CD4-positive, alpha-beta T cell treated with Interleukin-4 for 4 hours (primary cell): ENCODE measurements around the gene APCDD1.

ENCODE experiments used
- DNase-seq: peaks from one replicate; pipeline ENCODE4 v3.0.0-alpha.2; 2020

Gene APCDD1

GRCh38 chr18:10432781-10433180 is 21.7 kb upstream of the APCDD1 start:
- no peak for DNase-seq

DNA sequence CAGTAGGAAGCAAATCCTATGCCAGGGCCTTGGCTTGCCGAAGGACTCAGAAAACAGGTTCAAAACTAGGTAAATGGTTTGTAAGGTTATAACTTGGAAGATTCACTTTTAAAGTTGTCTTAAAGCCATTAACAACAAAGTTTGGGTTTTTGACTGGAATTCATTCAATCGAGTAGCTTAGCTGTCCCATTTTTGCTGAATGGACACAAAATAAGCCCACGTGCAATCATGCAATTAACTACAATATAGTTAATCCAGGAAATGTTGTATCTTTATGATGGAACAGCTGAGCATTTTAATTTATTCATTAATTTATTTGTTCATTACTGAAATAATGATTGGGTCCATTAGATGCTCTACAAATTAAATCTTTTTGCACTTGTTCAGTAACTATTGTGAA is 18.3 kb upstream of the APCDD1 start:
- DNase-seq: no peak

DNA sequence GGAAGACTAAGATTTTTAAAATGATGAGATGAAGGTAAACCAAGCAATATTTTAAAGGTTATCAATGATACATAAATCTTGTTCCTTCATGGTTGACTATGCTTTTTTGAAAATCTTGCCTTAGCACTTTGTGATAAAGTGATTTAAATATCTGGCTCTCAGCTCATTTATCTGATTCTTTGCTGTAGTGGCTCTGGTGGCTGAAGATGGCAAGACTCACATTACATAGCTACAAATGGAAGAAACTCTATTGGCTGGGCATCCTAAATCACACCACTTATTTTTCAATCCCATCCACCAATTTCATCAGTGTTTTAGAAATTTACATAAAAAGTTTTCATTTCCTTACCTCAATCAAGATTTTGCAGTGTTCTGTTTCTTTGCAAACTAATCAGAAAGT is 16.6 kb upstream of the APCDD1 start:
- no peak for DNase-seq

DNA sequence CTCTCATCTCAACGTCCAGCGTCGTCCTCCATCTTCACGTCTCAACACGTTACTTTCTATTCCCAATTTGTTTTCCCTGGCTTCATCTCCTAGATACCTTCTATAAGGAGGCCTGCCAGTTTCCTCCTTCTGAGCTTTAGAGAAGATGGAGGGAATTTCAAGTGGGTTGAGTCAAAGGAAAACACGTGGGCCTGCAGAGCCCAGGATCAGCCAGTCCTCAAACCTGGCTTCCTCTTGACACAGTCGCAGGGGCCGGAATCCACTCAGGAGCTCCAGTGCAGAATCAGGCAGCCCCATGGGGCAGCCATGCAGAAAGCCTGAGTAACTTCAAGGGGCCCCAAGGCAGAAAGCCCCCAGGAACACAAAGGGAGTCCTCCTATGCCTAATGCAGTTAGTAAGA is 14.5 kb upstream of the APCDD1 start:
- no peak for DNase-seq

DNA sequence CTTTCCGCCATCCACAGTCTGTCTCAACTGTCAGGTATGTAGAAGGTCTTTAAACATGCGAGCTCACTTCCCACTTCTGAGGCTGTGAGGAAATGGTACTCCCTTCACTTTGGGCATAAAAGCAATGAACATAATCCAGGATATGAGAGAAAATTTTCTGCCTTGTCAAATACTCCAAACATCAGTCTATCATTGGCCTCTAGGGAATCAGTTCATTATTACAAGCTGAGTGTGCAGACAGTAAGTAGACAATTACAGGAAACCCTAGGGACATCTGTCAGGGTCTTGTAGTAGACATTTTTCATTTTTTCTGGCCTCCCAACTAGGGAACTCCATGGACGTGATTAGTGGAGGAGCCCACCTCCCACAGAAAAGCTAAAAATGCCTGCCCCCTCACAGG is 13.6 kb upstream of the APCDD1 start:
- DNase-seq: no peak

DNA sequence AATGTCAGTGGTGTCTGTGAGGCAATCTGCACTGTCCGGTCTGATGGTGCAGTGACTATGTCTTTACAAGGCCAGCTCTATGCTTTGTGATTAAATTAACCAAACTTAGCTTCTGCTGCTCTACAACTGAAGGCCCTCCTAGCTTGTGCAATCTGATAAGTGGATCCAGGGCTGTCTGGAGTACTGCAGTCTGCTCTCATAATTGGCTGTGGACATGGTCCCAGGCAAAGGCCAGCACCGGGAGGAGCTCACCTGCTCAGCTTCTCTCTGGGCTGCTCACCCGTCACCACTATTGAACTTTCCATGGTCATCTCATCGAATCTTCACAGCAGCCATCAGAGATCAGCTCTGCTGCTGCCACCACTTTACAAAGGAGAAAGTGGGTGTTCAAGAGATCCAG is 13.0 kb upstream of the APCDD1 start:
- no peak for DNase-seq

DNA sequence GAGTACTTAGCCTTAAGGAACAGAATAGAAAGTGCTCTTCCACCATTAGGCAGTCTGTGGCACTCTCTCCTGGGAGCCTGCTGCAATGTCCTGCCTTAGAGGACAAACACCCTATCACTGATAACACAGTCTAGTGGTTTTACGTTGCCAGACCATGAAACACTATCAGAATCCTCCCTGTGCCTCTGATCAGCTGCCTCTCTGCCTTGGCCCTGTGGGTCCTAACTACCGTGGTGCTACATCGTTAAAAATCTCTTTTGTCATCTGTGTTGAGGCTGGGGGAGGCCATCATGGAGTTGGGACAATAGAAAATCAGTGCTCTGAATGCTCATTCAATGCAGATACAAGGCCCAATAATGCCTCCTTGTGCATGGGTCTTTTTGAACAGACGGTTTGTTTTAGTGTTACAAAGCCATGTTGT is 11.9 kb upstream of the APCDD1 start:
- DNase-seq: no peak

DNA sequence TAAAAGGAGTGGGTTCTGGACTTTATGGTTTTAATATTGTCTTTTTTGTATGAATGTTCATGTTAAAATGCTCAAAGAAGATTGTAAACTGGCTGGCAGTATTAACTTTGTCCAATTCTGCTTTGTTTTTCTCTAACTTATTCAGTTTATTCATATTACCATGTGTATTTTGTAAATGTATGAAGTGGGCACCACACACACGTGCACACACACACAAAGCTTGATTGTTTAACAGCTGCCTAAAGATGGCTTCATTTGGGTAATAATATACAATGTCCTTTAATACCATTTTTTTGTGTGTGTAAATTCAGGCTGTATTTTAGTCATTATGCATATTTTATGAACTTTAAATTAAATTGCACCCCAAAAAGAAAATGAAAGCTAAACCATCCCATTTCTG is 11.4 kb upstream of the APCDD1 start:
- no peak for DNase-seq

DNA sequence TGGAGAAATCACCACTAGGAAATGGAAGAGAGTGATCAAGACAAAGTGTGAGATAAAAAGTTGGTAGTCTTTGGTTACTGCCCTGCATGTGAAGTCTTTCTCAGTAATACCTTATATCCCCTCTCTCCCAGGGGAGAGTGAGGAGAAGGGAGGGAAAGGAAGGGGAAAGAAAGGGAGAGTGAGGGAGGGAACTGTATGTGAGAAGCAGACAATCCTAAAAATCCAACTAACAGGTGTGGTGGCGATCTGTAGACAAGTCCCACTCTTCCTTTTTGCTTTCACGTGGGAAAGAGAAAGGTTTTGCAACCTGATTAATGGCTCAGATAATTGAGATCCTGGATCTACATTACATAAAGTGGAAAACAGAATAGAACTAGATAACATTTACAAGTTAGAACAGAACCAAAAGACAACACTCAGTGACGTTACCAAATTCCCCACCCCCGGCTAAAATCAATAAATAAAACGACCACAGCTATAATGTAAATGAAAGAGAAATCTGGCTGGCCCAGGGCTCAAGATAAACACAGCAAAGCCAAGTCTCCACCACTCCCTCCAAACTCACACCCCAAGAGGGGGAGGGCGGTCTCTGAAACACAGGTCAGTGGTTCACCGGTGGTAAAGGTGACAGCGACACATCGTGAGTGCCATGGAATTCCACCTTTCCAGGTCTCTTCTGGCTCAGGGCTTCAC is 10.0 kb upstream of the APCDD1 start:
- DNase-seq: no peak

DNA sequence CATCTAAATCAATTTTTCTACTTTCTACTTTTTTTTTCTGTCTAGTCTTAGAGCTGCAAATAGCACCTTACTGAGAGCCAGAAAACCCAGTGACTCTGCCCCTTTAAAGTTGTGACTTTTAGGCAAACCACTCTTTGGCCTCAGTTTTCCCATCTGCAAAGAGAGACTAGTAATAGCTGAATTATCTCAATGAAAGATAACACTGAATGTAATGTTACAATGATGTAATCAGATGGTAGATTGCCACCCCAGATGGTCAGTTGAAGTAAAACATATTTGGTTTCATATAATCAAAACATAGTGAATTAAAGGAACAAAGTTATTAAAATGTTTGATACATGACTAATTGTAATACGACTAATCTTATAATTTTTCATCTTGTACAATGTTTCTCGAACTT is 5.0 kb upstream of the APCDD1 start:
- no peak for DNase-seq

DNA sequence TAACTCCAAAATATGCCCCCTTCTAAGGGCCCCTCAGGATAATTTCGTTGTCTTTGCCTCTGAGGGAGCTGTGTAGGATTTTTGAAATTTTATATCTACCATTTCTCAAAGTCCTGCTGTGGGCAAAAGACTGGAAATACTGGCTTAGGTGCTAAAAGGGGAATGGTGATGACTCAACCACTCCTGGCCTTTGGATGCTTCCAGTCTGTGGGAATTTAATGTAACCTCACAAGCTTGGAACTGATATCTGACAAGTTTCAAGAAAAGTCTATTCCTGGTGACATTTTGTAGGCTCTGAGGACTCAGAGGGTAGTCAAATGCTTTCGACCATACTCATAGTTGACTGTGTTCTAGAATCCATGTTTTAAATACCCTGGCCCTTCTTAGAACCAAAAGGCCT is 3.4 kb upstream of the APCDD1 start:
- DNase-seq: no peak

DNA sequence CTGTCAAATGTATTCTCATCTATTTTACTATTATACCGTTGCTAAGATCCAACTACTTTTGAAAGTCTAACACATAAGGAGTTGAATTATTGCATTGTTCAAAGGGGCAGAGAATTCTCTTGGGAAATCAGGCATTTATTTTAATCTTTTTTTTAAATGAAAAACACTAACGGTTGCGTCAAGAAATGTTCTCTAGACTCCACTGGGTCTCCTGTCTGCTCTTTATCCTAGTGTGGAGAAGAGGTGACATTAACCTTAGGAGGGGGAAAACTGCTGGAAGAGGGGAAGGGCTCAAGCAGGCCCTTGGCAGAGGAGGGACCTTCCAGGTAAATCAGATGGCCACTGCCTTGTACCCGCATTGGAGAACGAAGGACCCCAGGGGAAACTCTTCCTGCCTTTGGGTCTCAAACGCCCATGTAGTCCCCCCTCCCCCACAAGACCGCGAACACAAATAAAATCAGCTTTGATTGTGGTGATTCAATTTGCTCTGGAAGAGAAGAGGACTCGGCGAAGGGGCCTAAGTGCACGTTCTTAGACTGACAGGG is 1.1 kb upstream of the APCDD1 start:
- DNase-seq: no peak

DNA sequence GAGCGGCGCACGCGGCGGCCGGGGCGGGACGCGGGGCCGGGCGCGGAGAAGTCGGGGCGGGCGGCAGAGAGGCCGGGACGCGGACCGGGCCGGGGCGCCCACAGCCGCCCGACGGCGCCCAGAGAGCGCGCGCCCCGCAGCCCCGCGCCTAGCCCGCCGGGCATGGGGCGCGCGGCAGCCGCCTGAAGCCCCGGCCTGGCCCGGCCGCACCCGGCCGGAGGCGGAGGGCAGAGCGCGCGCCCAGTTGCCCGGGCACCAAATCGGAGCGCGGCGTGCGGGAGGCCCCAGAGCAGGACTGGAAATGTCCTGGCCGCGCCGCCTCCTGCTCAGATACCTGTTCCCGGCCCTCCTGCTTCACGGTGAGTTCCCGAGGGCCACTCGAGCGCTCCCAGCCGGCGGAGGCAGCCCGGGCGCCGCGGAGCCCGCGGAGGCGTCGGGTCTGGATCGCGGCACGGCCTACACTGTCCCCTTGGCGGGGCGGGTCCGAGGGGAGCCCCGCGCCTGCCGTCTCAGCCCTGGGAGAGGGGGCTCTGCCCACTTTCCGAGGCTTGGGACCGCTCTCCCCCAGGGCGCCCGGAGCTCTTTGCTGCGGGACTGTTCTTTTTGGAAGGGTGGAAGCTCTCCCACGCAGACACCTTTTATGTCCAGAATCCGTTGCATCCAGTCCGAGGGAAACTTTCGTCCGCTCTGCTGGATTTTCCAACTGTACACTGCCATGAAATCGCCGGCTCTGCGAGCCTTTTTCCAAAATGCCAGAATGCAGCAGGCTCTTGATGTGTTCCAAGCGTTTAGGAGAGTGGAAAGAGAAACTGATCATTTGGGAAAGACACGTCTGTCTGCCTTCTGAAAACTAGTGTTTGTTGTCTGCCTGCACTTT is 484 bp downstream of the APCDD1 start:
- no peak for DNase-seq

DNA sequence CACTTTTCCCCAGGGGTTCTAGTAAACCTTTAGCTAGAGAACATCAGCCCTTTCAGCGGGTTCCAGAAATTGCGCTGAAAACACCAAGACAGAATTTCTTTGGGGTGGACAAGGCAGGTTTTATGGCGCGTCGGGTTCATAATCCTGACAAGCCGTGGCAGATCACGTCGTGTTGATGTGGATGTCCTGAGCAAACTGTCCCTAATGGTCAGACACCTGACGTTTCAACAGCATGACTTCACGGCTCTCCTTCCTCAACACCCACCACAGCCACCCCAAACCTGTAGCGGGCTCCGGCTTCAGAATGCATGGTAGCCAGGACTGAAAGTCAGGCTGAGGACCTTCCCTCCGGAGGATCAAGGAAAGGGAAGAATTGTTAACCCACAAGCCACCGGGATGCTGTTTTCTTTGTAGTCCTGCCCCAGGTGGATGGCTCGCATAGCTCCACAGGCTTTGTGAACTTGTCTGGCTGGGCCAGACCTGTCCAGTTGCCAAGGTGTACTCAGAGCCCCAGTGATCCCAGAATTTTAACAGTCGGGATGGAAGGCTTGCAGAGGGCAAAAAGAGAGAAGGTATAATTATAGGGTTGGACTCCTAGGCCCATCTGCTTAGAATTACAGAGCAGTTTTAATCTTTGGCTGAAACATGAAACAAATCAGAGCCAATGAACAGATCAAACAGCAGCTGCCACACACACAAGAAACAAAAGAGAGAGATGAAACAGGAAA is 1.5 kb downstream of the APCDD1 start:
- no peak for DNase-seq

GRCh38 chr18:10456718-10457117 is 2.3 kb downstream of the APCDD1 start:
- no peak for DNase-seq

DNA sequence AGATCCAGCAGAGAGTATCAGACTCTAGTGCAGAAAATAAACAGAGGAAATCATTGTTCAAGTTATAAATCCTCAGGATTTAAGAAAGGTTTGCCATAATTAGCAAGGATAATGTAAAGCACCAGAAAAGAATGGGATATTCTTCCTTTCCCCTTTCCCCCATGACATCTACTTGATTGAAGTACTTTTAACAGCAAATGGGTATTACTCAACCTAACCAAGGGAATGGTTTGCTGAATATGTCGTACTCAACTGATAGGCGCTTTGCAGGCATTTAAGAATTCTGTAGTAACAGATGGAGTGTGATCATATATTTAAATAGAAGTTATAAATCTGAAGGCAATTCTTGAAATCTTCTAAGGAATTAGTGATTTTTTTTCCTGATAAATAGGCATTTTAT is 2.7 kb downstream of the APCDD1 start:
- DNase-seq: no peak

DNA sequence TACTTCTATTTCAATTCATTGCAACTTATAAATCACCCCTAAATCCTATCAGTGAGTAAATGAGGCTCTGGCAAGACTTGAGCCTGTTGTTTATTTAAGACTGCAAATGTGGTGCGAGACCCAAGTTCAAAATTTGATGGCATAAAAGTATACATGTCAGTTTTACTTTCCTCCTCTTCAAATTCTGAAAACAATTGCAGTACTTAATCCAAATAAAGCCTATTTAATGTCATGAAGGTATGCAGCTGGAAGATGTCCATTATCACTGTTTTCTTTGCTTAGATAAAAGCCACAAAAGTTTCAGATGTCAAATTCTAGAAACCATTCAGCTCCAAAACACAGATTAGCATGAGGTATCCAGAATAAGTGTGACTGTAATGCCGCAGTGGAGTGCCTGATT is 3.3 kb downstream of the APCDD1 start:
- DNase-seq: no peak

DNA sequence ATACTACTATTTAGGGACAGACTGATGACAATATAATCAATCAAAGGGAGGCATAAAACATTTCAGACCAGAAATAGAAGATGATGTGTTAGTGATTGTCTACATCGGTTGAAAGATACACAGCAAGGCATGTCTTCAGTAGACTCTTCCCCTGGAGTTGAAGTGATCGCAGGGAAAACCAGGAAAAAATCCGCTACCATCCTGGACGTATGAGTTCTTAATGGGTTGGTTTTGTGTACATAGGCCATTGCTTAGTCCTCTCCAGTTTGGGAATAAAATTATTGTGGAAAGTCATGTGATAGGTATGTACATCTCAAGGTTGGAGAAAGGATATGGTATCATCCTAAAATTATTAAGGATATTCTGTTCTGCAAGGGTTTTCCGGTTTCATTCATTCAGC is 4.3 kb downstream of the APCDD1 start:
- DNase-seq: no peak

DNA sequence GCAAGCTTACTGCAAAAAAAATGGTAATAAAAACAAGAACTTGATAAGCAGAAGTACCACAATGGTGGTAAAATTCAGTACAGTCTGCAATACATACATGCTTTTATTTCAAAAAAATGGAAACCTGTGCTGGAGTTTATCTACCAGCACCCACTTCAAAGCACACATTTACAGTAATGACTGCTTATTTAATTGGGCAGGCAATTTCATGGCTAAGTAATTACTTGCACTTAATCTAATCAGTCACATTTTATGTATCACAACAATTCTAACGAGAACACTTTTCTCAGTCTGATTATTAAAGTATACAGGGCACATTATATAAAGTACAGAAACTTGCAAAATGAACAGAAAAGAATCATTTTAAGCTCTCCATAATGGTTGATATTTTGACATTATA is 5.2 kb downstream of the APCDD1 start:
- no peak for DNase-seq

DNA sequence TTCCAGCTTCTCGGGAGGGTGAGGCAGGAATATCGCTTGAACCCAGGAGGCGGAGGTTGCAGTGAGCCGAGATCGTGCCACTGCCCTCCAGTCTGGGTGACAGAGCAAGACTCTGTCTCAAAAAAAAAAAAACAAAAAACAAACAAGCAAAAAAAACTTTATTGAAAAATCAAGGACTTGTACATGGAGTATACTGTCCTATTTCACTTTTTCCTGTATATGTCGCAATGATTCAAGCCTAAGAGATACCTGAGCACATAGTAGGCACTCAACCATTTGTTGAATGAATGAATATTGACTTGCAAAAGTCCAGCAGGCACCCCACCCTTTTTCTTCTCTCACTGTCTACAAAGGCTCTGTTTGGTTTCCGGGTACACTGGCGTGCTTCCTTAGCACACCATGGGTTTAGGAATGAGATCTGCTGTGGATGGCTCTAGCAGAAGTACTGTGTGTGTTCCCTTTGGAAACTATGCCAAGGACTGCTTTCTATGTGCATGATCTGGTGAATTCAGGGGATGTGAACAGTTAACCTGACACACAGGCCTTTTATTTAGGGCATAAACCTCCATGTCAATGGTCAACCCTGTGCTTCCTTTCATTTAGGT is 6.1 kb downstream of the APCDD1 start:
- no peak for DNase-seq

DNA sequence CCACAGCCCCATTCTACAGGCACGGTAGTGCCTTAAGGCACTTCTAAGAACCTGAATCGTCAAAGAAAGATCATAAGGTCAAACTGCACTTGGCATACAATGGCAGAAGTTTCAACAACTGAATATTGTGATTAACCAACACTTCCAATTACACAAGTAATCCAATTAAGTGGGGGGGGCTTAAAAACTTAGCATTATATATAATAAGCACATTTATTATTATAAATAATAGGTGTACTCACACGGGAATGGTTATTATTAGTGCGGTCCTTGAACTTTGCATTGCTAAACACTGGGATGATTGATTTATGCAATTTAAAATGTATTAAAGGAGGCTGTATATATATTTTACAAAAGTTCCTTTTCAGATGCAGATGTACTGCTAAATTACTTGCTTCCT is 7.6 kb downstream of the APCDD1 start:
- no peak for DNase-seq

- DNase-seq: no peak
Observed at GRCh38 chr18:10462597-10462996, 8.2 kb downstream of the APCDD1 start.

GRCh38 chr18:10463096-10463495 is 8.7 kb downstream of the APCDD1 start:
- no peak for DNase-seq
